ENCODE measurements around the gene NAA15. TPM values are rescaled to one million over a fixed set of nuclear protein-coding genes. Genes with fewer than 3 reads are reported as not detected.
A peak's percentile ranks its signal among the peaks of the same experiment; 100 is the strongest.

Gene NAA15
- total RNA-seq, 4 donors from 2014 or later: 23.9 to 34.1 (median 32.2) TPM

- WGBS, 2 donors (ENCODE audit: low coverage in 1 of 2): 0 to 1% methylated on average over 5 to 22 of the region's 51 CpGs
- Histone ChIP-seq H3K9me3 (no peaks in the 10 kb centered on the region), H3K27me3 (no peaks in the 10 kb centered on the region), H3K4me3 (peak overlapping the region; percentile 80 to 87), H3K36me3 (peaks cover 0 to 33% of the 10 kb centered on the region in 2 donors), H3K27ac (peak overlapping the region; percentile 54 to 92 (median 88)), H3K4me1 (peaks cover 0 to 74% (median 15%) of the 10 kb centered on the region in 3 donors)
- peak; percentile 97 for ATAC-seq
- TF ChIP-seq EP300 (IDR thresholded peaks at IDR 0.05) (no peak), POLR2AphosphoS5 (IDR thresholded peaks at IDR 0.05) (peak; percentile 70), POLR2A (IDR thresholded peaks at IDR 0.05) (peak; percentile 41 to 46)
- TF ChIP-seq, protein P1, sequence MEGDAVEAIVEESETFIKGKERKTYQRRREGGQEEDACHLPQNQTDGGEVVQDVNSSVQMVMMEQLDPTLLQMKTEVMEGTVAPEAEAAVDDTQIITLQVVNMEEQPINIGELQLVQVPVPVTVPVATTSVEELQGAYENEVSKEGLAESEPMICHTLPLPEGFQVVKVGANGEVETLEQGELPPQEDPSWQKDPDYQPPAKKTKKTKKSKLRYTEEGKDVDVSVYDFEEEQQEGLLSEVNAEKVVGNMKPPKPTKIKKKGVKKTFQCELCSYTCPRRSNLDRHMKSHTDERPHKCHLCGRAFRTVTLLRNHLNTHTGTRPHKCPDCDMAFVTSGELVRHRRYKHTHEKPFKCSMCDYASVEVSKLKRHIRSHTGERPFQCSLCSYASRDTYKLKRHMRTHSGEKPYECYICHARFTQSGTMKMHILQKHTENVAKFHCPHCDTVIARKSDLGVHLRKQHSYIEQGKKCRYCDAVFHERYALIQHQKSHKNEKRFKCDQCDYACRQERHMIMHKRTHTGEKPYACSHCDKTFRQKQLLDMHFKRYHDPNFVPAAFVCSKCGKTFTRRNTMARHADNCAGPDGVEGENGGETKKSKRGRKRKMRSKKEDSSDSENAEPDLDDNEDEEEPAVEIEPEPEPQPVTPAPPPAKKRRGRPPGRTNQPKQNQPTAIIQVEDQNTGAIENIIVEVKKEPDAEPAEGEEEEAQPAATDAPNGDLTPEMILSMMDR (IDR thresholded peaks at IDR 0.05): peak; percentile 93 to 98 (median 95)
These were observed 5.9 kb upstream of the NAA15 start for GRCh38 chr4:139295206-139295941.

GRCh38 chr4:139295942-139296299, 5.4 kb upstream of the NAA15 start:
- no peaks in the 10 kb centered on the region for H3K9me3 ChIP-seq
- H3K4me3 ChIP-seq: peak overlapping the region; percentile 80 to 87
- H3K27me3 ChIP-seq: no peaks in the 10 kb centered on the region
- H3K4me1 ChIP-seq: peaks cover 0 to 78% (median 15%) of the 10 kb centered on the region in 3 donors
- ATAC-seq: no peak
- 0 to 8% methylated on average over 5 to 6 of the region's 6 CpGs for WGBS, 2 donors (ENCODE audit: low coverage in 1 of 2)
- TF ChIP-seq, protein P1 (IDR thresholded peaks at IDR 0.05): no peak
- TF ChIP-seq POLR2AphosphoS5 (IDR thresholded peaks at IDR 0.05) (no peak), EP300 (IDR thresholded peaks at IDR 0.05) (no peak), POLR2A (IDR thresholded peaks at IDR 0.05) (no peak)
- peaks cover 0 to 29% of the 10 kb centered on the region in 2 donors for H3K36me3 ChIP-seq
- H3K27ac ChIP-seq: peak overlapping the region; percentile 54 to 92 (median 88)

GRCh38 chr4:139297001-139297410, 4.3 kb upstream of the NAA15 start:
- Histone ChIP-seq H3K36me3 (peaks cover 0 to 18% of the 10 kb centered on the region in 2 donors), H3K9me3 (no peaks in the 10 kb centered on the region), H3K27ac (no peak overlapping the region), H3K27me3 (no peaks in the 10 kb centered on the region), H3K4me3 (no peak overlapping the region), H3K4me1 (peaks cover 0 to 77% (median 15%) of the 10 kb centered on the region in 3 donors)
- no peak for ATAC-seq
- 55 to 56% methylated on average over 2 of the region's 2 CpGs for WGBS, 2 donors (ENCODE audit: low coverage in 1 of 2)
- TF ChIP-seq POLR2AphosphoS5 (IDR thresholded peaks at IDR 0.05) (no peak), POLR2A (IDR thresholded peaks at IDR 0.05) (no peak), EP300 (IDR thresholded peaks at IDR 0.05) (no peak)
- TF ChIP-seq, protein P1 (IDR thresholded peaks at IDR 0.05): no peak

- ATAC-seq: no peak
- H3K27me3 ChIP-seq: no peaks in the 10 kb centered on the region
- 22 to 32% methylated on average over 1 of the region's 1 CpG for WGBS, 2 donors (ENCODE audit: low coverage in 1 of 2)
- TF ChIP-seq POLR2A (IDR thresholded peaks at IDR 0.05) (no peak), EP300 (IDR thresholded peaks at IDR 0.05) (no peak), POLR2AphosphoS5 (IDR thresholded peaks at IDR 0.05) (no peak)
- TF ChIP-seq, protein P1 (IDR thresholded peaks at IDR 0.05): no peak
- no peak overlapping the region for H3K4me3 ChIP-seq
- peak overlapping the region in 2 of 4 donors; percentile 92 to 93 for H3K27ac ChIP-seq
- peaks cover 0 to 75% (median 16%) of the 10 kb centered on the region in 3 donors for H3K4me1 ChIP-seq
- no peaks in the 10 kb centered on the region for H3K9me3 ChIP-seq
- peaks cover 0 to under 1% of the 10 kb centered on the region in 2 donors for H3K36me3 ChIP-seq
These were observed 1.8 kb upstream of the NAA15 start for GRCh38 chr4:139299536-139299935.

Measured in gastroesophageal sphincter (tissue), 4 donors.